HG03097 (cell line): ENCODE measurements around the gene ASB7.
A peak's percentile ranks its signal among the peaks of the same experiment; 100 is the strongest.

Experiments used
- ATAC-seq: cut with Tn5 transposase; IDR thresholded peaks from one replicate; pipeline ENCODE4 v1.9.1; 2021; ENCODE audit not compliant: unreplicated experiment, low FRiP score

The ASB7 gene

DNA sequence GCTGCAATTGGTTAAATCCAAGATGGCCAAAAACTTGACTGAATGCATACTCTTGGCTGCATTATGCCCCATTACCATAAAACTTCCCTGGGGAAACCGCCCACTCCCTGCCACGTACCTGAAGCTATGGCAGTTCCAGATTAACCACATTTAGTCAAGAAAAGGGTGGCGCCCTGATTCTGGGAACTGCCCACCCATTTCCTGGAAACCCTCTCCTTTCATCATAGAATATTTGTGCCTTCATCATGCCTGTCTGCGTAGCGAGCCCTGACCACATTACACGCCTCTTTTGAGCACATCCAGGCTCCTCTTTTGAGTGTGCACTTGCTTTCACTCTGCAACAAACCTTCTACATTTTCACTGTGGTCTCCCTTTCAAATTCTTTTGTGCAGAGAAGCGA lies 5.6 kb upstream of the ASB7 start:
- ATAC-seq, result peak; percentile 64

DNA sequence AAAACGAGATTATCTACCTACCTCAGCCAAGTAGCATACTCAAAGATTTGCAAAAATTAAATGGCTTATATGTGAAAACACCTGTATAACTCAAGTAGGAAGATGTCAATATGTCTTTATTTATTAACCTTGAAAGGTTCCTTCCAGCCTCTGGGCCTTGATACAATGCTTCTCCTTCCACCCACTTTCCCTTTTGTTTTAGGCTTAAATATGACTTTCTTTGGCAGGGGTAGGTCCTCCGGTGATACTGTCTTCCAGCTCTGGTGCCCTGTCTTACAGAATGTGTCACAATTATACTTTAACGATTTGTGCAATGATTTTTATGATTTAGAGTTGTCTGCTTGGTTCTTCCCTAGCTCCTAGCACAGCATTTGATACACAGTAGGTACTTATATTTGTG lies 4.5 kb upstream of the ASB7 start:
- no peak for ATAC-seq

DNA sequence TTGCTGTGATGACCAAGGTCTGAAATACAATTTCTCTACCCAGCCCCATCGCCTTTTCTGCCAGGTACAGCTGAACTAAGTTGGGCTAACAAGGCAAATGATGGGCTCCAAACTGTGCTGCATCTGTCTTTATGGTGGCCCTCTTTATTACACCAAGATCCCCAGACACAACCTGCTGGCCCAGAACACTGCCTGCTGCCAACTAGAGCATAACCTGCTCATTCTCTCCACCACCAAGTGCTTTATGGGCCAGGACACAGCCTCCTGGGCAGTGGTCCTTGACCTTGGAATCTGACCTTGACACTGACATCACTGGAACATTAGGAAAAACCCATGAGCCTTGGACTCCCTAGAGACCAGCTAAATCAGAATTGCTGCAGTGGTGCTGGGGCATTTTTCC lies 3.7 kb upstream of the ASB7 start:
- ATAC-seq, result no peak

DNA sequence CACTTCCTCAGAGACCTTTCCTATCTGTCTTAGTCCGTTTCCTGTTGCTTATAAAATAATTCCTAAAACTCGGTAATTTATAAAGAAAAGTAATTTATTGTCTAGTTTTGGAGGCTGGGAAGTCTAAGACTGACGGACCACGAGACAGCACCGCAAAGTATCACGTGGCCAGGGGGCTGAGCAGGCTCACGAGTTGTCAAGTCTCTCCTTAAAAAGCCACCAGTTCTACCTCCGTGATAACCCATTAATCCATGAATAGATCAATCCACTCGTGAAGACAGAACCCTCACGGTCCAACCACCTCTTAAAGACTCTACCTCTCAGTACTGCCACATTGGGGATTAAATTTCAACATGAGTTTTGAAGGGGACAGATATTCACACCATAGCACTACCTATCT lies 1.2 kb upstream of the ASB7 start:
- ATAC-seq, result no peak

DNA sequence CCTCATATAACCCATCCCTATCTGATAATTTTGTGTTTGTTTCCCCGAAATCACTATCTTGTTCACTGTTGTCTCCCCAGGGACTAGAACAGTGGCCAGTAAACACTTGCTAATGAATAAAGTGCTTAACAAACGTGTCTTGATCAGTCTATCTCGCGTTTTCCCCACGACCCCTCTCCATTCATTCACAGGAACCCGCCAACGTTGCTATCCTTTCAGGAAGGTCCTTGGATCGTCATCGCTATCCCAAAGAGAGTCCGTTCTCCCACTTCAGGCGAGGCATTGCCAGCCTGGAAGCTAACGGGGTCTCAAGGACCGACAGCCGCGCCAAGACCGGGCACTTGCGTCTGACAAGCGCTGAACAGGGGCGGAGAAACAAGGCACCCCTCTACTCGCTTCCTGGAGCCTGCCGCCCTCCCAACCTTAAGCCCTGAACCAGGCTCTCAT lies 749 bp upstream of the ASB7 start:
- no peak for ATAC-seq

DNA sequence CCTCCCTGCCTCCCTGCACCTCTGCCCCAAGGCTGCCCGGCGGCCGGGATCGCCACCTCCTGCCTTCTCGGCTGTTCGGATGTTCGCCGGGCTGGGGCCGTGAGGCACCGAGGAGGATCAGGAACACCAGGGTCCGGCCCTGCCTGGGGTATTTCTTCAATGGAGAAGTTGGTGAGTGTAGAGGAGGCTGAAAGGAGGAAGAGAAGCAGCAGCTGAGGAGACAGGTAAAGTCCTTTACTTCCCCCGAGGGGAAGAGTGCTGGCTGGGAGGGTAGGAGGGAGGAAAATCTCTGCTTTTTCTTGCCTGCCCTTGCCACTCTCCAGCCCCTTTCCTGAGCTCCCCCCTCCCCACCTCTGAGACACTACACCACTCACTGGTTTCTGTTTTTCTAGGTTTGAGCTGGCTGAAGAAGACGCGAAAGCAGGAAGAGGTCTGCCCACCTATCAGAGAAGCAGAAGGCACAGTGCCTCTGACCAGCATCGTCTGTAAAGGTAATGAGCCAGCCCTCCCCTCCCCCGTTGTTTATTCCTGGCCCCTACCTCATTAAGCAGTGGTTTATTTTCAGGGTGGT lies 519 bp downstream of the ASB7 start:
- ATAC-seq, result peak; percentile 33

DNA sequence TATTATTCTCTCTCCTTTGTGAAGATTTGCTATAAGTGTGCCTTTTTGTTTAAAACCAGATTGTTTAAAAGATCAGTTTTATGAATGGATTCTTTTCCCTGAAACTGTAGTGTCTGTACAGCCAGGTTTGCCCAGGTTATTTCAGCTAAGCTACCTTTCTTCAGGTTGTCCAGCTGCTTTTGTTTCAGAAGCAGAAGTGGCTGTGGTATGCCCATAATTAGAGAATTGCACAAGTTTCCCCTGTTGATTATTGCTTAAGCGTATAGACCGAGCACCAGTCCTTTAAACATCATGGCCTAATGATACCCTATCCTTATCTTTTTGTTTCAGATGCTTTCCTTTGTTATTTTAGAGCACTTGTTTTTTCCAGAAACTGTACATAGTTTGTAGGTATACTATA lies 10.2 kb downstream of the ASB7 start:
- no peak for ATAC-seq

DNA sequence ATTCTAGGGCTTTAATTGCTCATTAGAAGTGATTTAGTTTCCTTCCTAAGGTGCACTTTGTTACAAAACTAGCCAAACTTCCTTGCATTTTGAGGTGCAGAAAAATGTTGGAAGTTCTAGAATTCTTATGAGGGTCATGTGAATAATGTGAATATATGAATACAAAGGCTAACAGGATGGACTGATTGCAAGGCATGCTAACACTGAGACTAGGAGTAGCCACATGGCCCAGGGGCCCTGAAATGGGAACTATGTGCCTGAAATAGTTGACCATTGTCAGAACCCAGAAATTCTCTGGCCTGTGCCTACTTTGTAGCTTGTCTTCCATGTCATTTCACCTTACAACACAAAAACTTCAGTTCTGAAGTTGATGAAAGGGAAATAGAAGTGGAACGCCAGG lies 10.8 kb downstream of the ASB7 start:
- ATAC-seq, result no peak

DNA sequence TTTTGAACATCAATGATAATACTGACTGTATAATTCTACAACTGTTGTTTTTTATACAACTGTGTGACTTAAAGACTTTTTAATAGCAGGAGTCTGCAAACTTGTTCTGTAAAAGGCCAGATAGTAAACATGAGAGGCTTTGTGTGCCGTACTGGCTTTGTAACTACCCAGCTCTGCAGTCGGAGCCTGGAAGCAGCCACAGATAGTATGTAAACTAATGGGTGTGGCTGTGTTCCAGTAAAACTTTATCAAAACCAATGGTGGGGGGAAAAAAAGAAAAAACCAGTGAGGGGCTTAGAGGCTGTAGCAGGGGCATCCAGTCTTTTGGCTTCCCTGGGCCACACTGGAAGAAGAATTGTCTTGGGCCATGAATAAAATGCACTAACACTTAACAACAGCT lies 11.9 kb downstream of the ASB7 start:
- ATAC-seq, result no peak

DNA sequence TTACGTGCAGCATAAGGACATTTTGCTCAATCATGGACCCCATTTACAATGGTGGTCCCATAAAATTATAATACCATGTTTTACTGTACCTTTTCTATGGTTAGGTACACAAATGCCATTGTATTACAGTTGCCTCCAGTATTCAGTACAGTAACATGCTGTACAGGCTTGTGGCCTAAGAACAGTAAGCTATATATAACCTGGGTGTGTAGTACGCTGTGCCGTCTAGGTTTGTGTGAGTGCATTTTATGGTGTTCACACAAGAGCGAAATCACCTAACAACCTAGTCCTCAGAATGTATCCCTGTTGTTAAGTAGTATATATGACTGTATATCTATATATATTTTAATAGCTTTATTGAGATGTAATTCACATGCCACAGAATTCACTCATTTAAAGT lies 12.5 kb downstream of the ASB7 start:
- no peak for ATAC-seq

DNA sequence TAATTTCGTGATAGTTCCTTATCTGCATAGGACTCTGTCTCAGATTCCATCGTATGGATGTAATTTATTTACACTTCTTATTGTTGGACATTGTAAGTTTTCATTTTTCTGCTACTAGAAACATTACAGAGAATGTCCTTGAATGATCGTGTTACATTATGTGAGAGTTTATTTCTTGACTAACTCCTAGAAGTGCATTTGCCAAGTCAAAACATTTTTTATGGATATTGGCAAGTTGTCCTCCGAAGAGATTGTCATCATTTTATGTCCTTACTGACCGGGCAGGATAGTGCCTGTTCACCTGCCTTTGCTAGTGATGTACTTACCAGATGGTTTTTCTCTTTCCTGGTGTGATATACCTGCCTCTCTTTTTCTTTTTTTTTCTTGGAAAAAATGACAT lies 13.4 kb downstream of the ASB7 start:
- ATAC-seq, result no peak

DNA sequence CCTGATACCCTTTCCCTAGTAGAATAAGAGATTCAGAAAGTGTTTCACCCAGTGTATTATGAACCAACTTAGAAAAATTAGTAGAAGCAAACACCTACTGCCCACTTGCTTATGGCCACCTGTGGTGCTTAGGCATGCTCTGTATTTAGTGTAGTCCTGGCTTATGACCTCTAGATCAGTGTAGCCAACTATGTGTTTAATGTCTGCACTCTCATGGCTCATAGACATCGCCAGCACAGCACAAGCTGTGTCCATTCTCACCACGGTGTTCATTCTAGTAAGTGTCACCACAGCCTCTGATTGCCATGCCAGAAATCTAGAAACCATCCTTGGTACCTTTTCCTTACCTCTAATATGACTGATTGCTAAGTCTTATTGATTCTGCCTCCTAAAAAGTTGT lies 14.3 kb downstream of the ASB7 start:
- ATAC-seq, result no peak

DNA sequence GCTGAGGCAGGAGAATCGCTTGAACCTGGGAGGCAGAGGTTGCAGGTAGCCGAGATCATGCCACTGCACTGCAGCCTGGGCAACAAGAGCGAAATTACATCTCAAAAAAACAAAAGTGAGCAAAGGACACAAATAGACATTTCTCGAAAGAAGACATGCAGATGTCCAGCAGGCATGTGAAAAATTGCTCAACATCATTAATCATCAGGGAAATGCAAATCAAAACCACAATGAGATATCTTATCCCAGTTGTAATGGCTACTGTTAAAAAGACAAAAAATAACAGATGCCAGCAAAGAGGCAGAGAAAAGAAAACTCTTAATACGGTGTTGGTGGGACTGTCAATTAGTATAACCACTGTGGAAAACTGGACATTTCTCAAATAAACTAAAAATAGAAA lies 20.9 kb downstream of the ASB7 start:
- no peak for ATAC-seq

DNA sequence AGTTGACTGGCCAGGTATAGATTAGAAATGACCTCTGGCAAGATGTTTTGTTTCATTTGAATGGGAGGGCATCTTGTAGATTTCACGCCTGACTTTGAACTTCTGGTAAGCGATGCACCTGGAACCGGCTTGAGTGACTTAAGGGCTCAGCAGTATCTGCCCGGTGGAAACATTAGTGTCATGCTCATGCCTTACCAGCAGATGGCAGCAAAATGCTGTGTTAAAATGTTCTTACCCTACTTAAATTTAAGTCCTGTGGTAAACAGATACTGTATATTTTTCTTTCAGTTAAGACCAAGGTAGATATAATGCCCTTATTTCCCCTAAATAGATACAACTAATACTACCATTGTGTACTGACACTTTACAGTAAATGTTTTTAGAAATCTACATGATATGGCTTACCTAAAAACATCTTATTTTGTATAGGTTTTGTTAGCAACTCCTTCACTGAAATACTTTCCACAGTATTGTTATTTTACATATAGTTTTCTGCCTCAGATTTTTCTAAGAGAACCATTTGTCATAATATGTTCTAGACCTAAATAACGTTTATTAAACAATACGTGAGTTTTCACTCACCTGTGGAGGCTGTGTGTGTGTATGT lies 25.5 kb downstream of the ASB7 start:
- peak; percentile 49 for ATAC-seq

DNA sequence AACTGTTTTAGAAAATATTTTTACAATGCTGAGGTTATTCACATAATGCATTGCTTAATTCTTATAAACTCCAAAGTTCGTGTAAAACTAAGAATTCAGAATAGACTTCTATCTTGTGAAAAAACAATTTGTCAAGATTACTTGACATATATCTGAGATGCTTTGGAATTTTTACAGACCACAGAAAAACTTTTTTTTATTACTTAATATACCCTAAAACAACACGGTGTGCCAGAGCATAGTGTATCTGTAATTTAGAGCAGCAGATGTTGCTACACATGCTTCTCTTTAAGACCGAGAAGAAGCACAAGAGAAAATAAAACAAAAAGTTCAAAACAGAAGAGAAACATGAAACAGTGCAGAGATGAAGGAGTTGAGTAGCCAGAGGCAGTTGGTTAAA lies 26.4 kb downstream of the ASB7 start:
- no peak for ATAC-seq

DNA sequence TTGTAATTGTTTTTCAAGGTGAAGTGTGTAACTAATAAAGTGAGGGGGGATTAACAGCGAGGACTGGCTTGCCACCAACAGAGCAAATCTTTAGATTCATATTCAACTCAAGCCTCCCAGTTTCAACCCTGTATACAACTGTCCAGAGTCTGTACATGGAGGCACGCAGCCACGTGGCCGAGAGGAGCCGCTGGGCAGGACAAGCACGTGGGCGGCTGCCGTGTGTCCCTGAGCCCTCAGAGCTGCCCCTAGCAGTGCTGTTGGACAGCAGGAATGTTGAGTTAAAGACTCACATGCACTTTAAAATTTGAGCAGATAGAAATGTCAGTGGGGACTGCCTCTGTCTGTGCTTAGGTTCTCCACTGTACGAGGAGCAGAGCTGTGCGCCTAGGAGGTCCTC lies 29.4 kb downstream of the ASB7 start:
- no peak for ATAC-seq

DNA sequence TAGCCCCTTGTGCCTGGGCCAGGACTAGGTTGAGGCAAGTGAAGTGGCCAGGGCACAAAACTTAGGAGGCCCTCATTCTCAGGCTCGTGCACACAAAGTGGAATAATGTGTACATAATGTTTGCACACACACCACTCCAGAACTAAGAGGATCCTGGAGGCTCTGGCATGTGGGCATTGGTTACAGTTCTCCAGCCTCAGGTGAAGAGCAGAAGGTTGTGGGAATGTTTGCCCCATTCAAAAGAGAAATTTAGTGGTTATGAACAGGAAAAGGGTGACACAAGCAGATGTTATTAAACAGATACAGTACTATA lies 31.3 kb downstream of the ASB7 start:
- no peak for ATAC-seq

DNA sequence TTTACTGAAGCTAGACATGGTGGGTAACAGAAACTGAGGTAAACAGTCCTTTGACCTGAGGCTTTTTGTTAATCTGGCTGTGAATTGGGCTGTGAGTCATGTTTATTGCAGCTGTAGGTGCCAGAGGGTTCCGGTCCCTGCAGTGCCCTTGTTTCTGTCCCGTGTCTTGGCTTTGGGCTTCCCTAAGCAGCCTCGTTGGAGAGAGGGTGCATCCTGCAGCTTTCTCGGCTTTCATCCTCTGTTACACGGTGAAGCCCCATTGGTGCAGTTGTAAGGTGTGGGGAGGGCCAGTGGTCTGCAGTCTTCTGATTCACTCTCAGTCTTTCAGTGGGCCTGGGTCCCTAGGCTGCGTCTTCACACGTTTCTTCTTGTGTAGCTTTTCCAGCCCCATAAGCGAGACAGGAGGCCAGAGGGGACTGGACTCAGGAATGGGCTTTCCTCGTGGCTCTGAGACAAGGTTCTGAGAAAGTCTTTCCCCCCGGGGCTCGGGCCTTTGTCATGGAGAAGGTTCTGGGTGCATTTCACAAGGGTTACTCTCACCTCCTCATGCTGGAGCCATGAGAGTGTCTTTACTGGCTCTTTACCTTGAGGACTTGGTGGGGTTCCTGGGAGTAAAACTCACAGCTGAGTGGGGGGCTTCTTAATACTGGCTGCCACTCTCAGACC lies 33.1 kb downstream of the ASB7 start:
- ATAC-seq, result no peak

DNA sequence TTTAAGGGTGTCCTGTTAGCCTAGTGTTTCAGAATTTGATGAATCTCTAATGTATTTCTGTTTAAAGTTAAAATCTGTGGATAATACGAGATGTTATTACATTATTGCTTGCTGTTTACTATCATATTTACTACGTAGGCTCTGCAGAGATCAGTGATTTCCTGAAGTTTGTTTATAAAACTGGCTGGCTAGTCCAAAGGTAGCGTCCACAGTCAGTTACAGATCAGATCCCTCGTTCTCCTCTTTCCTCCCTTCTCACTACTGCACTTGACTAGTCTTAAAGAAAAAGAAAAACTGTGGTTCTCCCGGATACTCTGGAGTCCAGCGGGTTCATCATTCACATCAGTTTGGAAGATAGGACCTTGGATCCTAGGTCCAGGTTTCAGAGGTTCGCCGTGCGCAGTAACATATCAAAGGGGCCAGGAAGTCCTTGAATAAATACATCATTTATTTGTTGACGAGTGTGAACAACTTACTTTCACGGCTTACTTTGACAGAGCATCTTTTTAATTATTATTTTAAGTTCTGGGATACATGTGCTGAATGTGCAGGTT lies 35.9 kb downstream of the ASB7 start:
- no peak for ATAC-seq

DNA sequence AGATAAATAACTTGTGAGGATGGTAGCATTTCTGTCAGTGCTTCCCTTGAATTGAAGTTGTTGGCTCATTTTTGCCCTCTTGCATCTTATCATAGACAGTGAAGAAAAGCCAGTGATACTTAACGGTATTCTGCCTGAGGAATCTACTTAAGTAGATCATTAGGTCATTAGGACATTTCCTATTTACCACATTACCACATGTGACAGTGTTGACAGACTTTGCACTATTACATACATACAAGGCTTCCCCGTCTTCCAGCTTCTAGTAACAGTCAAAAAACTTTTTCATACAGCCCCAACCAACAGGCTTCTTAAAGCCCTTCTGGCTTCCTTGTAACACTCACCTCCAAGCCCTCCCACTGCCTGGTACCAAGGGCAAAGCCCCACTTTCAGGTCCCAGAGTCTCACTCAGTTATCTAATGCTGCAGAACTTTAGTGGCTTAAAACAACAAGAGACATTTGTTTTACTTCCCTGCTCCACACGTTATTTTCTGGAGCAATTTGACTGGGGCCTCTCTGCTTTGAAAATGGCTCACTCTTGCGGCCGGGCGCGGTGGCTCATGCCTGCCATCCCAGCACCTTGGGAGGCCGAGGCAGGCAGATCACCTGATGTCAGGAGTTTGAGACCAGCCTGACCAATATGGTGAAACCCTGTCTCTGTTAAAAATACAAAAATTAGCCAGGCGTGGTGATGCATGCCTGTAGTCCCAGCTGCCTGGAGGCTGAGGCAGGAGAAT lies 40.0 kb downstream of the ASB7 start:
- no peak for ATAC-seq

DNA sequence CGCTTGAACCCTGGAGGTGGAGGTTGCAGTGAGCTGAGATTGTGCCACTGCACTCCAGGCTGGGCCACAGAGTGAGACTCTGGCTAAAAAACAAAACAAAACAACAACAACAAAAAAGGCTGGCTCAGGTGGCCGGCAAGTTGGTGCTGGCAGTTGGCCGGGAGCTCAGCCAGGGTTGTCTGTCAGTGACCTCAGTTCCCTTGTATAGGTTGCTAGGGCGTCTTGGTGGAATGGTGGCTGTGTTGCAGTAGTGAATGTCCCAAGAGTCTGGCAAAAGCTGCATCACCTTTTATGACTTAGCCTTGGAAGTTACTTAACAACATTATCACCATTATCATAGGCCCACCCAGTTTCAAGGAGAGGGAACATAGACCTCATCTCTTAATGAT lies 40.6 kb downstream of the ASB7 start:
- ATAC-seq, result no peak

DNA sequence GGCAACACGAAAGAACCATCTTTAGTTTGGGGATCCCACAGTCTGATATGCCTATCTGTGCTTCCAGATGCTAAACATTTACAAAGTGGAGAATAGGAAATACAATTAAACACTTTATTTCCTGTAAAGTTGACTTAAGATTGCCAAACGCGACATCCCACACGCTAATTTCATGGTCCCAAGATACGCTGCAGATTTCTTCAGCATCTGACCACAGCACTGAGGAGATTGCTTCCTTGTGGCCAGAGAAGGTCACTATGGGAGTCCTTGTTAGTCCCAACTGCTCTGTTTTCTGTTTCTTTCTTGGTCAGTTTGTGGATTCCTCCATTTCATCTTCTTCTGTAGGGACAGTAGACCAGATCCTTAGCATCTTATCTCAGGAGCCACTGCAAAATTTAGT lies 43.3 kb downstream of the ASB7 start:
- ATAC-seq, result no peak
